GM21825 (cell line): ENCODE data around the gene EPS8L1.
"Not testable (repeated sequence)": the region's sequence is repeated elsewhere in the genome, so short reads cannot be mapped to it uniquely, and the experiment has no call there.

Experiments
- ATAC-seq: cut with Tn5 transposase; IDR thresholded peaks from one replicate; pipeline ENCODE4 v1.9.1; 2021; ENCODE audit warnings: mild to moderate bottlenecking, moderate library complexity; ENCODE audit not compliant: unreplicated experiment

Gene EPS8L1

DNA sequence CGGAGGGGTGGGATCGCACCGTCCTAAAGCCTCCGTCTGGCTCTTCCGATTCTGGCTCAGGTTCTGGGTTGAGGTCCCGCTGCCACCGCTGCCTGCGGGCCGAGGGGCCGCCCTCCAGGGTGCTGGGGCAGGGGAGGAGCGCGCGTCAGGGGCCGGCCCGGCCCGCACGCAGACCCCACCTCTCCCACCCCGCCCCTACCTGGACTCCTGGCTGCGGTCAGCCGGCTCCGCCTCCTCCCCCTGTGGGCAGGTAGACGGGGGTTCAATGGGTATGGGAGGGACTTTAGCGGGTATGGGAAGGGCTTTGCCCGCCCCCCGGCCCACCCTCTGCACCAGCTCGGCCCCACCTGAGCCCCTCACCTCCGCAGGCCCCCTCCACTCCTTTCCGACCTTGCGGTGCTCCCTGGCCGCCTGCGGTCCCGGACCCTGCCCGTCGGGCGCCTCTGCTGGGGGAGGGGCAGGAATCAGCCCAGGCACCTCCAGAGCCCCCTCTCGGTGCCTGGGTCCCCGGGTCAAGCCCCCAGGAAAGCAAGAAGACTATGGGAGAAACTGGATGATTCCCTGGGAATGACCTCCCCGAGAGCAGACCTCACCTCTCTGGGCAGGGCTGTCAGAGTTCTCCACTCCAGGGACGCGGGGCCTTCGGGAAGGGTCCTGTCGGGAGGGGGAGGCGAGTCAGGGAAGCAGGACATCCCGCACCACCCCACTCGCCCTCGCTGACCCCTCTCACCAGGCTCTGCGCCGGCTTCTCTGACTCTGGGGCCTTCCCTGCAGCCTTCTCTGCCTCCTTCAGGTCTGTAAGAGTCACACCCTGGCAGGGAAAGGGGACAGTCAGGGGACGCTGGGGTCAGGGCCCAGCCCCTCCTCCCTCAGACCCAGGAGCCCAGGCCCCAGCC is 17.0 kb downstream of the EPS8L1 start:
- ATAC-seq, result no peak

GRCh38 chr19:55094456-55095259 is 19.0 kb downstream of the EPS8L1 start:
- no peak for ATAC-seq

GRCh38 chr19:55095260-55096060 is 19.8 kb downstream of the EPS8L1 start:
- ATAC-seq, result no peak

DNA sequence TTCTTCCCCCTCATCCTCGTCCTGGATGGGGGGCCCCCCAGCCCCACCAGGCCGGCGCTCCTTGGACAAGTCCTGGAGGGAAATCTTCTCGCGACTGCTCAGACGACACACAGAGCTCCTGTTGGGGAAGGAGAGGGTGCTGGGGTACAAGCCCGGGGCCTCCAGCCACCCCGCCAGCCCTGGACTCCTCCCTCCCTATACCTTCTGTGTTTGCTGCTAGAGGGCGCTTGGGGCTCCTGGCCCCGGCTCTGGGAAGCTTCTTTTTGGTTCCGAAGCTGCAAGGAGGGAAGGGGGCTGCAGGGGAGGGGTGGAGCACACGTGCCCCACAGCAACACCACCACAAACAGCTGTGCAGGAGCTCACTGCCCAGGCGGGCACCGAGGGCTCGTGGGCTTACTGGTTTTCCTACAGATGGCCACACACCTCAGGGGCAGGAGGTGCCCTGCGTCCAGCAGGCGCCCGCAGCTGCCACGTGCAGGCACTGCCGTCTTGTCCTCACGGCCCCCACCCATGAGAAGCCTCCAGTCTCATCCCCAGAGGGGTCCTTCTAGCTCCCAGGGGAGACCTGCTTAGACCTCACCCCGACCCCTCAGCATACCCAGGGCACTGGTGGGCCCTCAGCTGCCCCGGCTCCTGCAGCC is 20.5 kb downstream of the EPS8L1 start:
- ATAC-seq, result no peak

- ATAC-seq, result no peak
These were observed 22.4 kb downstream of the EPS8L1 start for GRCh38 chr19:55097864-55098715.

DNA sequence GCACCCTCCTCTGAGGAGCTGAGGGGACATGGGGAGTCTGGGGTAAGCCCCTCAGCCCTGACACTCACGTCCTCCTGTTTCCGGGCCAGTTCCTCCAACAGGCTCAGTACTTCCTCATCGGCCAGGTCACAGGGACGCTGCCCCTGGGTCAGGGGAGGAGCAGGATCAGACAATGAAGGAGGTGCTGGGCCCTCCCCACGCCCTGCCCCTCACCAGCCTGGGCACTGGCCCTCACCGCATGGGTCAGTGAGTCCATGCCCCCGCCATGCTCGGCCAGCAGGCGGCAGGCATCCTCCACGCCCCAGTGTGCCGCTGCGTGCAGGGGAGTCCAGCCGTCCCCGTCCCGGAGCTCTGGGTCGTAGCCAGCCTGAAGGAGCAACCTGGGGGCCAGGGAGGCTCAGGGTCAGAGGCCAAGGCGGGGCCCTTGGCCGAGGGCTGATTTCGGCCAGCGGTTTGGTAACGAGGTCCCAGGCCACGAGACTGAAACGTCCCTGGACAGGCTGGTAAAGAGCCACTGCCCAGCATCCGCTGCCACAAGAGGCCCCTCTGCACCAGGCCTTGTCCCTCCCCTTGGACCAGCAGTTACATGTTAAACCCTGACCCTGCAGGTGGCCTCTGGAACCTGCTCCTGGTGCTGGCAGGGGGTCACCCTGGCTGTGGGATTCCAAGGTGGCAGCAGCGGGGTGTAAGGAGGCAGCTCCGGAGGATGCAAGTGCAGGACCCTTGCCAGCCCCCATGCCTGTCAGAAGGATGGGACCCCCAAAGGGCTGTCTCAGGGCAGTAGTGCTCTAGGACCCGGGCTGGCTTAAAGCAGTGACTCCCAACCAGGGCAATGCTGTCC is 23.3 kb downstream of the EPS8L1 start:
- no peak for ATAC-seq

DNA sequence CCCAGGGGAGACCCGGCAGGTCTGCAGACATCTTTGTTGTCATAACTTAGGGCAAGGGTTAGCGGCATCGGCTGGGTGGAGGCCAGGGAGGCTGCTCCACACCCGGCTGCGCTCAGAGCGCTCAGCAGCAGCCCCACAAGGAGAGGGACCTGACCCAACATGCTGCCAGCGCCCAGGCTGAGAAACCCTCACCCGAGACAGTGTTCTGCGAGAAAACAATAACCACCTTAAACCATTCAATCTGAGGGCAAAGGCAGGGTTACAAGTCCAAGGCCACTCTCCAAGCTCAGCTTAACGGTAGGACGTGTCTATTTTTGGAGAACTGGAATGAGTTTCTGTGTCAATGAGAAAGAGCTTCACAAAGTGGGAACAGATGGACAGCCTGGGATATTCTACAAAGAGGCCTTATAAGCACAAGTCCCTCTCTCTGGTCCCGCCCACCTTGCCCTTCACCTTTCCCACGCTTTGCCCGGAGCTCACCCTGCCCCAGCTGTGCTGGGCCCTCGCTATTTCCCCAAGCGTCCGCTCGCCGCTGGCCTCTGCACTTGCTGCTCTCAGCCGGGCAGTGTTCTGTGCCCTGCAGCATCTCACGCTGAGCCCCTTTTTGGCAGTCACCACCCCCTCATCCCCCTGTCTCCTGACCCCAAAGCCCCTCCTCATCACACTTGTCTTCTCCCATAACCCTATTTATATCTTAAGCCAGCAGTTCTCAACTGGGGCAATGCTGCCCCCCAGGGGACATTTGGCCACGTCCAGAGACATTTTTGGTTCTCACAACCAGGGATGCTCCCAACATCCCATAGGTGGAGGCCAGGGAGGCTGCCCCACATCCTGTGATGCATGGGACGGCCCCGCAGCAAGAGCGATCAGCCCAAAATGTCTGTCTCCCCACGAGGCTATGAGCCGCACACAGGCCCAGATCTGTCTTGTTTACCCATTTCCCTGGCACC is 24.2 kb downstream of the EPS8L1 start:
- no peak for ATAC-seq

- ATAC-seq, result no peak
These were observed 25.6 kb downstream of the EPS8L1 start for GRCh38 chr19:55101261-55101660.

DNA sequence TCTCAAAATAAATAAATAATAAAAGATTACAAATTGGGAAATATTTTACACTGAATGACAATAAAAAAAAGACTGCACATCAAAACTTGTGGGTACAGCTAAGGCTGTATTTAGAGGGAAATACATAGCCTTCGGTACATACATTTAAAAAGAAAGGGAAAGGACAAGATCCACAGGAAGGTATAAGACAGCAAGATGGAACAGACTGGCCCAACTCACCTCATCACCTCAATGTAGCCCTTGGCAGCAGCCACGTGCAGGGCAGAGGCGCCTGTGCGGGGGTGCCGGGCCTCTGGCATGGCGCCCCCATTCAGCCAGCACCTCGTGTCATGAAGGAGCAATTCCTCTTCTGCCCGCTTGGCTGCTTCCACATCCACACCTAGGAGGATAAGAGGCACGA is 27.5 kb downstream of the EPS8L1 start:
- ATAC-seq, result no peak

GRCh38 chr19:55105237-55105636 is 29.6 kb downstream of the EPS8L1 start:
- no peak for ATAC-seq

DNA sequence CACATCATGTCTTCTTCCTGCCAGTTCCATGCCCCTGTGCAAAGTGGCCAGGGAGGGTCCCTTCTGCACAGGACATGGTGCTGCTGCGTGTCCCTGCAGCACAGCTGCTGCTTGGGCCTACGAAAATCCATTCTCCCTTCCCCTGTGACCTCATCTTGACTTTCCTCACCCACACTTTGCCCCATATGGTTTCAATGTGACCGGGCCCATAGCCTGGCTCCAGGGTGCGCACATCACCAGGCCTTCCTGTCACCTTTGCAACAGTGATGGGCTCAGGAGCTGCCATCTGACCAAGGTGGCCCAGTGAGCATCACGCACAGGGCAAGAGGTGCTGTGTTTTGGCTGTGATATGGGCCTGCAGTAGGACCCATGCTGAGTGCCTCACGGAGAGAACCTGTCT is 30.9 kb downstream of the EPS8L1 start:
- ATAC-seq, result no peak

GRCh38 chr19:55107252-55107651 is 31.6 kb downstream of the EPS8L1 start:
- not testable (repeated sequence) for ATAC-seq

DNA sequence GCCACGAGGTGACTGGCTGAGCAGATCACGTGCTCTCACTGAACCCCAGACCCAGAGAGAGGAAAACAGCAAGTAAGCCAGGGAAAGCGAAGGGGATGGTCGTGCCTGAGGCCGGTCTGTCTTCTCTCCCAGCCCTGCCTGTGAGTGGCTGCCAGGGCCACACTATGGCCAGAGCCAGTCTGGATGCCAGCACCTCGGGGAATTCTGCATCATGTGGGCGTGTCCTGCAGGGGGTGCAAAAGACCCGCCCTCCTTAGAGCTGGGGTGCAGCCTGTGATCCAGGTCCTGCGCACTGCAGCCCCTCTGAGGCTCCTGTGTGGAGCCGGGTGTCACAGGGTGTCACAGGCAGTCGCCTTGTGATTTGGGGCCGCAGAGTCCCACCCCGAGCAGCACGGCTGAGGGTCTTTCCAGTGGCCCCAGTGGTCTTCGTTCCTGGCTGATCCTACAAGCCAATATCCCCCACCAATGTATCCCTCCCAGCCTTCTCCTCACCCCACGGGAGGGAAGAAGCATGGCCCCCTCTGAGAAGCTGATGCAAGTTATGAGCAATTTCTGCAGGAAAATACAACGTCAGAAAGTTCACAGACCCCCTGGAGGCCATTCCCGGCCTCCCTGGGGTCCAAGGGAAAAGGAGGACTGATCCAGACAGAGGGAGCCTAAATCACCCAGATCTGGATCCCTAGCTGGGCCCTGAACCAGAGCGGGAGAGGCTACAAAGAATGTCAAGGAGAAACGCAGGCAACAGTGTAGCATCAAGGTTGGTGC is 34.0 kb downstream of the EPS8L1 start:
- ATAC-seq, result no peak

- no peak for ATAC-seq
These were observed 35.7 kb downstream of the EPS8L1 start for GRCh38 chr19:55111238-55111831.

DNA sequence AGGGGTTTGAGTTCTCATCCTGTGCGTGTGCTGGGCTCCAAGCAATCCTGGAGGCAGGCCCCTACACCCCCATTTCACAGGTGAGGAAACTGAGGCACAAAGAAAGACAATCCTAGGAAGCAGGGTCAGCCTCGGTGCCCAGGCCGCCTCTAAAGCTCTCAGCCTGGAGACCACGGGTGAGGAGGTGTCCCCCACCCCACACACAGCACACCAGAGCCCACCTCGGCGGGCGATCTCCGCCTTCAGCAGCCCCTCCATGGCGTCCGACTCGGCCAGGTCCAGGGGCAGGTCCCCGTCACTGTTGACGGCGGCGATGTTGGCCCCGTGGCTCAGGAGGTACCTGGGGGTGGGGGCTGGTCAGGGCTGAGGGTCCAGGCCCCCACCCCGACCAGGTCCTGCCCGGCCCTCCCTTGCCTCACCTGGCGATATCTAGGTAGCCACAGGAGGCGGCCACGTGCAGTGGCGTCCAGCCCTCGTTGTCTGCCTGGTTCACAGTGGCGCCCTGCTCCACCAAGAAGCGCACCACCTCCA is 36.6 kb downstream of the EPS8L1 start:
- ATAC-seq, result no peak

- ATAC-seq, result no peak
These were observed 37.3 kb downstream of the EPS8L1 start for GRCh38 chr19:55112777-55113569.
